Measurements from ENCODE around the gene SMCO2.
"Not testable (repeated sequence)": the region's sequence is repeated elsewhere in the genome, so short reads cannot be mapped to it uniquely, and the experiment has no call there.

SMCO2 gene

DNA sequence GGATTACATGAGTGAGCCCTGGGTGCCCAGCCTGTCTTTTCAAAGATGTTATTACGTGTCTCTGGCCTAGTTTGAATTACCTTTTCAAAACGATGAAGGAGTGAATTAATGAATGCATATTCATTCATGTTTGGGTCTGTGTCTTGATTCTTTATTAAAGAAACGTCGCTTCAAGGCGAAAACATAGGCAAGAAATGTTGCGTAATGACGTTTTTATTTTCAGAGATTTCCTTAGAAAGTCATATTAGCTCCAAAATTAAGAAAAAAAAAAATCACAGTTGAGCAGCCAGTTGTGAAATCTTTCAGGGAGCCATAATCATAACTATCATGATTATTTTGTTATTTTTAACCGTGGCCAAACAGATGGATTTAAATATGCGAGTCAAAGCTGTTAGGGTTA, 81.0 kb downstream of the SMCO2 start:
- no peak for DNase-seq (ENCODE audit: low spot score)

DNA sequence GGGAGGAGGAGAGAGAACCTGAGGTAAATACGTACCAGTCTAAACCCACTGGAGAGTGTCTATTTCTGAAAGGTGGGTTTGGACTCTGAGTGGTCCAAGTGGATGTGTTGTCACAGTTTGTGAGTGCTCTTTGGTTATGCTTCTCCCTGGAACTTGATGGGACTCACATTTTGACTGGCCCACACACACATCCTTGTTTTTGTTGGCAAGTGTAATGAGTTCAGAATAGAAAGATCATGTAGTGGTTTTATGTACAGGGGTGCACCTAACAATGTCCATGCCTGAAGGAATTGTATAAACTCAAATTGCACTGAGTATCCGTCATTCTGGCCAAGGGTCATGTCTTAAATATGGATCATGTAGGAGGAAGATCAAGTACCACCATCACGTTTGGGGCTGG, 82.3 kb downstream of the SMCO2 start:
- no peak for DNase-seq (ENCODE audit: low spot score)

DNA sequence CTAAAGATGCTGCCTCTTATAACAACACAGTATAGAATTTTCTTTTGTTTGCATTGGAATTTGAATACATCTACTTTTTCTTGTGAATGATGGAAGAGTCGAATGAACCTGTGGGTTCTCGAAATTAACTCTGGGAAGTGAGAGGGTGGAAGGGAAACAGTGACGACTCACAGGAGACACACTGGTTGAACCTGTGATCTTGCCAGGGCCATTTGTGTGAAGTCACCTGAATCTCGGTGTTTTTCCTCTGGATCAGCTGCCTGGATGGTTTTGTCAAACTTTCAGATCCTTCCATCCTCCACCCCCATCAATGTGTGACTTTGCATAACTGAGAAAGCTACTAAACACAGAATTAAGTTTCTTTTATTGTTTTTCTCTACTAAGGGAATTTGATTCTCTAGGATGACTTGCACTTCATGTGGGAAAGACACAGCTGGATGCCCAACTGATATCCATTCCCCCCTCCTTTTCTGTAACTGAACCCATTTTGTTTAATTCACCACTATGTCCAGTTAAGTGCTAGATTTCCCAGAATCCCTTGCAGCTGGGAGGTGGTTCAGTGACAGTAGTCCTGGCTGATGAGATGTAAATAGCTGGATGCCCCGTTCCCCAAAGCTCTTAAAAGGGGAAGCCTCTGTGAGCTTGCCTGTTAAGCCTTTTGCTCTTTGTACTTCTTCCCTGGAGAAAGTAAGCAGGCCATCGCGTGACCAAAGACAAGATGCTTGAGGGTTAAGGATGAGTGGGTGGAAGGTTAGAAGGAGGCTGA, 83.8 kb downstream of the SMCO2 start:
- no peak for DNase-seq (ENCODE audit: low spot score)

DNA sequence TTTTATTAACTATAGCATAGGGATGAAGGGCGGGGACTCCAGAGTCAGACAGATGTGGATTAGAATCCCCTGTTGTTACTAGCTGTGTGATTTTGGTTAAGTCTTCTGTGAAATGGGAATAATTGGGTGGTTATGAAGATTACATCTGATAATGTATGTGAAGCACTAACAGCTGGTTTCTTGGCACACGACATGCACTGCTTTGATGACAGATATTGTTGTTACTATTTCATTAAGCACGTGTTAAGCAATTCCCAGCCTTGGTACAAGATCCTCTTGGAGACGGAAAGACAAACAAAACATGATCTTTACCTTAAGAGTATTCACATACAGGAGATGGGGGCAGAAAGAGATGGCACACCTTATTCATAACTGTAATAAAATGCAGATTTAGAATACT, 85.4 kb downstream of the SMCO2 start:
- DNase-seq (ENCODE audit: low spot score) = no peak

DNA sequence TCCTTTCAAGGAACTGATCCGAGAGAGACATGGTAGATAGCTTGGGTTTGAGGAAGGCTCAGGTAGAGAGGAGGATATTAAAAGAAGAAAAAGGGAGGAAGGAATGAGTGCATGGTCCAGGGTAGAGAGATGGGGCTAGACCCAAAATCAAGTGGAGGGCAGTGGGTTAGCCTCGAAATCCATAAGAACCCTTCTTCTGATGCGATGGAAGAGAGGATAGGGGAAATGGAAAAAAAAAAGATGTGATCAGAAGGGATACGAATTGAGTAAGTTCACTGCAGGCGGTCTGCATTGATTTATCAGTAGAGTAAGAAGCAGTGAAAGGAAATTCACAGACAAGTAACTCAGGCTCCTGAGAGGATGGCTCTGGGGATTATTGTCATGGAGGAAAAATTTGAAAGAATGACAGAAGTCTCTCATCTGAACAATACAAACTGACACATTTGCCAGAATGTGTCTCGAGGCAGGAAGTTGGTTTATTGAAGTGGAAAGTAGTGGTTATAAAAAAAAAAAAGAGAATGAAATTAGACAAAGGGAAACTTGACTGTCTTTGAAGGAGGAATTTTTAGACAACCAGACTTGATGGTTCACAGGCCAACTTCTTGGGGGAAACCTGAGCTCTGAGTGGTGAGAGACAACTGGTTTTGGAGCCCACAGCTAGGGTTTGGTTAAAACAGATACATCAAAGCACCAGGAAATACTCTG, 87.7 kb downstream of the SMCO2 start:
- DNase-seq (ENCODE audit: low spot score) = no peak

DNA sequence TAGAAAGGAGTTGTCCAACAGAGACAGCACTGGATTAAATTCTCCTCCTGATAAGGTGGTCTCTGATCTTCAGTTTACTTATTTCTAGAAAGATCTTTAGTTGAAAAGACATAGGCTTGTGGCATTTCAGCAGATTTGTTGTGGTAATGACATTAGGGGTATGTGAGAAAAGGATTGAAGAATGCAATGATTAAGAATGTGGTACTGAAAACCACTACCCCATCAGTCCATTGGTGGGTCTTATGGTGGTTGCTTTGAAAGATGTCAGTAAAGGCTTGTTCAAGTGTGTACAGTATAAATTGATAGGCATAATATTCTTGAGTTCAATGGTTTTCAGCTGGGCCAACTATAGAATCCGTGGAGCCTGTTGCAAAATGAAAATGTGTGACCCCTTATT, 88.2 kb downstream of the SMCO2 start:
- no peak for DNase-seq (ENCODE audit: low spot score)

DNA sequence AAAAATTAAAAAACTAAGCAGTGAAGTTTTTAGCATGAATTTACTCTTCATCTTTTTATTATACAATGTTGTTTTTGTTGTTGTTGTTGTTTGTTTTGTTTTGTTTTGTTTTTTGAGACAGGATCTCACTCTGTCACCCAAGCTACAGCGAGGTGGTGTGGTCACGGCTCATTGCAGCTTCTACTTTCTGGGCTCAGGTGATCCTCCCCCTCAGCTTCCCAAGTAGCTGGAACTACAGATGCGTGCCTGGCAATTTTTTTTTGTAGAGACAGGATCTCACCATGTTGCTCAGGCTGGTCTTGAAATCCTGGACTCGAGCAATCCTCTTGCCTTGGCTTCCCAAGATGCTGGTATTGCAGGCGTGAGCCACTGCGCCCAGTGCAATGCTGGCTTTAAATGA, 88.8 kb downstream of the SMCO2 start:
- DNase-seq (ENCODE audit: low spot score) = no peak

GRCh38 chr12:27537855-27538675, 91.5 kb downstream of the SMCO2 start:
- DNase-seq (ENCODE audit: low spot score) = no peak

GRCh38 chr12:27539191-27539631, 92.7 kb downstream of the SMCO2 start:
- DNase-seq (ENCODE audit: low spot score) = no peak

DNA sequence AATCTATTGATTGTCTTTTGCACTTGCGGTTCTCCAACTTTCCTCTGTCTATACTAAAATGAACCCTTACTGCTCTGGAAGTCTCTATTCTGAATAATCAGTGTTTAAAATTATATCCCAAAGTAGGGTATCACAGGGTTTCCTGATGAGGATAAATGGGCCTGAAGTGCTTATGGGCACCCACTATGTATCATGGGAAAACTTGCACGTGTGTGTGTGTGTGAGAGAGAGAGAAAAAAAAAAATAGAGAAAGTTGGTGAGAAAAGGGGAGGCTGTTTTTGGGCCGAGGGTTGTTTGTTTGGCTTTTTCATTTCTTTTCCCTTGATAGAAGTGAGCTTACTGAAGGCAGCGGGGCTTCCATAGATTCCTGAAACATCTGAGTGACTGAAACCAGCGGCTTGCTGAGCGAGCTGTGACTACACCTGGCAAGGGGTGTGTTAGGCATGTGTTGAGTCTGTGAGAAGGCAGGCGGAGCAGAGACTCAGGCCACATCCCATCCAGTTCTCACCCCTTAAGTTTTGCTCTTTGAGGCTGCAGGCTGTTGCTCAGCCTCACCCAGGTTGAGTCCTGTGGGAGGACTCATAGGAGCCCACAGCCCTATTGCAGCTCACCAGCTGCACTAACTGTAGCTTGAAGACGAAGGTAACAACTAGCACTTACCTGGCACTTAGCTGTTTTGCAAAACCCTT, 94.6 kb downstream of the SMCO2 start:
- DNase-seq (ENCODE audit: low spot score) = no peak

DNA sequence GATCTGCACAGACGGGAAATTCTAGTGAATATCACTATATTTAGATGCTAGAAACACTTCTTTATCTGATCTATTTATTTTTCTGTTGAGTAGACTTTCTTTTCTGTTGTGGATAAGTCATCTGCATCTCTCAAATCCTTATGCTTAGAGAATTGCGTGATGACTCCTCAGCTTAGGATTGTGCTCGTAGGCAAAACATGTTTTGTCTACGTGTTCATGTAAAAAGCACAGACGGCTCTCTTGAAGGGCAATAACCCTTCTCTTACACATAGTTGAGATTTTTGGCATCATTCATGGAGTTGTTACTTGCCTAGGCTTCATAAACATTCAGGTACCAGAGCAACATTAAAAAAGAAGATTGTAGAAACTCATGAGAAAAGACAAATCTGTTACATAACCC, 96.1 kb downstream of the SMCO2 start:
- no peak for DNase-seq (ENCODE audit: low spot score)

DNA sequence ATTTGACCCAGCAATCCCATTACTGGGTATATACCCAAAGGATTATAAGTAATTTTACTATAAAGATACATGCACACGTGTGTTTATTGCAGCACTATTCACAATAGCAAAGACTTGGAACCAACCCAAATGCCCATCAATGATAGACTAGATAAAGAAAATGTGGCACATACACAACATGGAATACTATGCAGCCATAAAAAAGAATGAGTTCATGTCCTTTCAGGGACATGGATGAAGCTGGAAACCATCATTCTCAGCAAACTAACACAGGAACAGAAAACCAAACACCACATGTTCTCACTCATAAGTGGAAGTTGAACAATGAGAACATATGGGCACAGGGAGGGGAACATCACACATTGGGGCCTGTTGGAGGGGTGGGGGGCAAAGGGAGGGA, 98.3 kb downstream of the SMCO2 start:
- DNase-seq (ENCODE audit: low spot score) = not testable (repeated sequence)

- no peak for DNase-seq (ENCODE audit: low spot score)
Observed at GRCh38 chr12:27545665-27546064, 99.1 kb downstream of the SMCO2 start.

DNA sequence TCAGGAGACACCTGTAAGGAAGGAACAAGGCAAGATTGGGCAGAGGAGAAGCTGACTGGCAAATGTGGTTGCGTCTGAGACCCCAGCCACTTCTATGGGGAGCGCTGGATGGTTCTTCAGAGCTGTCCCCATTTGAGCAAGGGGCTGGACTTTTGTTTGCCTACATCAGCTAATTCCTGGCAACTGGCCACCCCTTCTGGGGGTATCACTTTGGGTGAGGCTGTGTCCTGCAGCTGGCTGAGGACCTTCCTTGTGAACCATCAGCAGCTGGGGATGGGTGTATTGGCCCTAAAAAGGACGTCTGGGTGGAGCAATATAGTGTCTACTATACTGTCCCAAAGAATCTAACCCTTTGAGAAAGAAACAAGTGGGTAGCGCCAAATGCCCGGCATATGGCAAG, 101.1 kb downstream of the SMCO2 start:
- no peak for DNase-seq (ENCODE audit: low spot score)

GRCh38 chr12:27548301-27549199, 102.0 kb downstream of the SMCO2 start:
- no peak for DNase-seq (ENCODE audit: low spot score)

GRCh38 chr12:27549236-27549800, 102.8 kb downstream of the SMCO2 start:
- DNase-seq (ENCODE audit: low spot score) = no peak

DNA sequence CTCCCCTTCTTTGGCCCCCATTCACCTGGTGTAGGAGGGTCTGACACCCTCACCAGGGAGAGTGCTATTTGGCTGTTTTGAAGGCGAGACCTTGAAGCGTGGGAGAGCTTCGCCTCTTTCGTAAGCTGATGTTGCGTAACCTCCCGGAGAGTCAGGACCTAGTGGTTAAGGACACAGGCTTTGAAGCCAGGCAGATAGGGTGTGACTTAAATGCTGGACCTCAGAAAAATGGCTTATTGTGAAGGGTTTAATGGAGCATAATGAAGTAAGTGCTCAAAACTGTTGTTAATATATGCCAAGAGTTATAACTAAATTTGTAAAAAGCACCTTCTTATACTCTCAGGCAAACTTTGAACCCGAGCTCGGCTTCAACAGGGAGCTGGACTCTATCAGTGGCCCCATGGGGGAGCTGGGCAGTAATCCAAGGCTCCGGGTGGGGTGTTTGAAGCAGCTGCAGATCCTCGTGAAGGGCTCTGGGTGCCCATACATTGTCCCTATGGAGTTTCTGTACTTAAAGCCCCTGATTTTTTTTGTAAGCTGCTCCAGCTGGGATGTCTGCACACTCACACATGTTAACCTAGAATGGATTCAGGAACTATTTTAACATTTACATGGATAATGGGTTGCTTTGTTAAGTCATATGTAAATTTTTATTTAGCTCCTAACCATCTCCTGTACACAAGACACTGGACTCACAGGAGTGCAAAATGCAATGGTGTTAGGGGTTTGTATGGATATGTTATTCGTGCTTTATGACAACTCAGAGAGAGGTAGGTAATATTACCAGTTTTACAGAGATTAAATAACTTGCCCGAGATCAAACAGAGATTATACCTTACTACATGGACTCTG, 103.5 kb downstream of the SMCO2 start:
- peak; percentile 35 for DNase-seq (ENCODE audit: low spot score)

GRCh38 chr12:27550653-27550975, 104.1 kb downstream of the SMCO2 start:
- no peak for DNase-seq (ENCODE audit: low spot score)

DNA sequence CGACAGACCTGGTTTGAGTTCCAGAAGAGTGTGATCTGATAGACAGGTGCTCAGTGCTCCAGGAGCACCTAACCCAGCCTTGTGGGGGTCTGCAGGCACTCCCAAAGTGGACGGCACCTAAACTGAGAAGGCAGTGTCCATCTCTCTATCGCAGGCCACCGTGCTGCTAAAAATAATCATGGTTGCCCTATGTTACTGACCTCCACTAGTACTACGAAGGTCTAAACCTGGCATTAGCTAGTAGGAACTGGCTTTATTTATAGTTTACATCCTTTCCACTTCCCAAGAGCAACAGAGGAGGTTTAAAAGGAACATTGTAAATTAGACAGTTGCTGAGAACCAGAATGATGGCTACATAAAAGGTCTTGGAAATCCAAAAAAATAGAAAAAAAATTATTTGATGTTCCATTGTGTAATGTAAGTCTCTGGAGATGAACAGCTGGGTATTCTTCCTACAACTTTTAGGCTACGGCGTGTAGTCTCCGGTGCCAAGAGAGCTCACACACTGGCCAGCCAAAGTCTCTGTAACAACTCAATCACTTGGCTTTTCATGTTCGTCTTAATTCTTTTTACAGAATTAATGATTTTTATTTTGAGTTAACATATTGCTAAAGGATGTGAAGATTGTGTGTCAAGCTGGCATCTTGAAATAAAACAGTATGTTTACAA, 104.8 kb downstream of the SMCO2 start:
- no peak for DNase-seq (ENCODE audit: low spot score)

All from D341Med (cell line).